HL-60 (cell line): ENCODE results near the gene PTDSS2.

Experiments
- CTCF ChIP-seq: IDR thresholded peaks from one replicate; pipeline ENCODE4 v1.5.1; 2011; ENCODE audit warnings: low read length, control low read depth, inconsistent platforms; ENCODE audit not compliant: insufficient read depth
- GABPA ChIP-seq: IDR thresholded peaks from 2 replicates; pipeline ENCODE4 v1.6.1; 2012; ENCODE audit warnings: low read depth
- POLR2AphosphoS5 ChIP-seq: IDR thresholded peaks from 2 replicates; pipeline ENCODE4 v1.6.1; 2012; ENCODE audit warnings: low read depth
- SPI1 ChIP-seq: IDR thresholded peaks from 2 replicates; pipeline ENCODE4 v1.6.1; 2012; ENCODE audit warnings: low read depth, mild to moderate bottlenecking, borderline replicate concordance
- TF ChIP-seq, protein P1 (sequence below): IDR thresholded peaks from 2 replicates; pipeline ENCODE4 v1.6.1; 2012; ENCODE audit warnings: low read depth; ENCODE audit not compliant: insufficient replicate concordance

- TF ChIP-seq GABPA (no peak), CTCF (no peak), POLR2AphosphoS5 (no peak), SPI1 (no peak)
- TF ChIP-seq, protein P1, sequence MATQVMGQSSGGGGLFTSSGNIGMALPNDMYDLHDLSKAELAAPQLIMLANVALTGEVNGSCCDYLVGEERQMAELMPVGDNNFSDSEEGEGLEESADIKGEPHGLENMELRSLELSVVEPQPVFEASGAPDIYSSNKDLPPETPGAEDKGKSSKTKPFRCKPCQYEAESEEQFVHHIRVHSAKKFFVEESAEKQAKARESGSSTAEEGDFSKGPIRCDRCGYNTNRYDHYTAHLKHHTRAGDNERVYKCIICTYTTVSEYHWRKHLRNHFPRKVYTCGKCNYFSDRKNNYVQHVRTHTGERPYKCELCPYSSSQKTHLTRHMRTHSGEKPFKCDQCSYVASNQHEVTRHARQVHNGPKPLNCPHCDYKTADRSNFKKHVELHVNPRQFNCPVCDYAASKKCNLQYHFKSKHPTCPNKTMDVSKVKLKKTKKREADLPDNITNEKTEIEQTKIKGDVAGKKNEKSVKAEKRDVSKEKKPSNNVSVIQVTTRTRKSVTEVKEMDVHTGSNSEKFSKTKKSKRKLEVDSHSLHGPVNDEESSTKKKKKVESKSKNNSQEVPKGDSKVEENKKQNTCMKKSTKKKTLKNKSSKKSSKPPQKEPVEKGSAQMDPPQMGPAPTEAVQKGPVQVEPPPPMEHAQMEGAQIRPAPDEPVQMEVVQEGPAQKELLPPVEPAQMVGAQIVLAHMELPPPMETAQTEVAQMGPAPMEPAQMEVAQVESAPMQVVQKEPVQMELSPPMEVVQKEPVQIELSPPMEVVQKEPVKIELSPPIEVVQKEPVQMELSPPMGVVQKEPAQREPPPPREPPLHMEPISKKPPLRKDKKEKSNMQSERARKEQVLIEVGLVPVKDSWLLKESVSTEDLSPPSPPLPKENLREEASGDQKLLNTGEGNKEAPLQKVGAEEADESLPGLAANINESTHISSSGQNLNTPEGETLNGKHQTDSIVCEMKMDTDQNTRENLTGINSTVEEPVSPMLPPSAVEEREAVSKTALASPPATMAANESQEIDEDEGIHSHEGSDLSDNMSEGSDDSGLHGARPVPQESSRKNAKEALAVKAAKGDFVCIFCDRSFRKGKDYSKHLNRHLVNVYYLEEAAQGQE = no peak
Observed at GRCh38 chr11:433111-433510, 17.0 kb upstream of the PTDSS2 start.
